Stimulated activated CD8-positive, alpha-beta memory T cell treated with anti-CD3 and anti-CD28 coated beads, Interleukin-7, amount 100 ng/mL, for 48 hours (primary cell): ENCODE measurements around the gene NR1H2.
"Not testable (repeated sequence)": the region's sequence is repeated elsewhere in the genome, so short reads cannot be mapped to it uniquely, and the experiment has no call there.

Source experiments
- DNase-seq, 2 donors: peaks; one replicate each; pipeline ENCODE4 v3.0.0-alpha.2; 2020; ENCODE audit warnings: low read depth in 1 of 2; ENCODE audit errors: extremely low read depth in 1 of 2

Gene NR1H2

GRCh38 chr19:50377517-50377916 is 1.3 kb downstream of the NR1H2 start:
- no peak for DNase-seq

DNA sequence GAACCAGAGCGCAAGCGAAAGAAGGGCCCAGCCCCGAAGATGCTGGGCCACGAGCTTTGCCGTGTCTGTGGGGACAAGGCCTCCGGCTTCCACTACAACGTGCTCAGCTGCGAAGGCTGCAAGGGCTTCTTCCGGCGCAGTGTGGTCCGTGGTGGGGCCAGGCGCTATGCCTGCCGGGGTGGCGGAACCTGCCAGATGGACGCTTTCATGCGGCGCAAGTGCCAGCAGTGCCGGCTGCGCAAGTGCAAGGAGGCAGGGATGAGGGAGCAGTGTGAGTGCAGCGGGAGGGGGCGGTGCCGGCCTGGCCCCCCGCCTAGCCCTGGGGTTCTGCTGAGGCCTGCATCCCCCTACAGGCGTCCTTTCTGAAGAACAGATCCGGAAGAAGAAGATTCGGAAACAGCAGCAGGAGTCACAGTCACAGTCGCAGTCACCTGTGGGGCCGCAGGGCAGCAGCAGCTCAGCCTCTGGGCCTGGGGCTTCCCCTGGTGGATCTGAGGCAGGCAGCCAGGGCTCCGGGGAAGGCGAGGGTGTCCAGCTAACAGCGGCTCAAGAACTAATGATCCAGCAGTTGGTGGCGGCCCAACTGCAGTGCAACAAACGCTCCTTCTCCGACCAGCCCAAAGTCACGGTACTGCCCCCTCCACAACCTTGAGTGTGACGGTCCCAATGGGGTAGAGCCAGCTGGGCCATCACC is 2.1 kb downstream of the NR1H2 start:
- DNase-seq, result no peak

DNA sequence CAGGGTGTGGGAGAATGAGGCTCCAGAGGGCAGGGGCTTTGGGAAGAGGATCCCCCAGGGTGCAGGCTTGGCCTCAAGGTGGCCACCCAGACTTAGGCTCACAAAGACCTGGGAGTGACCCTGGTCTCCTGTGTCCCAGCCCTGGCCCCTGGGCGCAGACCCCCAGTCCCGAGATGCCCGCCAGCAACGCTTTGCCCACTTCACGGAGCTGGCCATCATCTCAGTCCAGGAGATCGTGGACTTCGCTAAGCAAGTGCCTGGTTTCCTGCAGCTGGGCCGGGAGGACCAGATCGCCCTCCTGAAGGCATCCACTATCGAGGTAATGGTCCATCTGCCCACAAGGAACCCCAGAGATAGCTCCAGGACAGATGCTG is 2.6 kb downstream of the NR1H2 start:
- no peak for DNase-seq

DNA sequence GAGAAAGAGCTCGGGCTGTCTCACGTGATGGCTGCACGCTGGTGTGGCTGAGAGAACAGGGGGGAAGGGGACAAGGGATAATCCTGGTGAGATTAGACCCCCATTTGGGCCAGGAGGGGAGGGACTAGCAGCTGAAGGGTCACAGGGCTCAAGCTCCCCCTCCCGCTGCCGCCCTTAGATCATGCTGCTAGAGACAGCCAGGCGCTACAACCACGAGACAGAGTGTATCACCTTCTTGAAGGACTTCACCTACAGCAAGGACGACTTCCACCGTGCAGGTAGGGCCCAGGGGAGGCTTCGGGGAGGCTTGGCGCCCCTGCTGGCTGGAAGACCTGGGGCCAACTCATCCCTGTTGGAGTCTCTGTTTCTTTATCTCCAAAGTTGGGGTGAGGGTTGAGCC is 3.3 kb downstream of the NR1H2 start:
- no peak for DNase-seq

- no peak for DNase-seq
Measured at GRCh38 chr19:50380137-50380536, 3.9 kb downstream of the NR1H2 start.

GRCh38 chr19:50380751-50381151 is 4.5 kb downstream of the NR1H2 start:
- no peak for DNase-seq

DNA sequence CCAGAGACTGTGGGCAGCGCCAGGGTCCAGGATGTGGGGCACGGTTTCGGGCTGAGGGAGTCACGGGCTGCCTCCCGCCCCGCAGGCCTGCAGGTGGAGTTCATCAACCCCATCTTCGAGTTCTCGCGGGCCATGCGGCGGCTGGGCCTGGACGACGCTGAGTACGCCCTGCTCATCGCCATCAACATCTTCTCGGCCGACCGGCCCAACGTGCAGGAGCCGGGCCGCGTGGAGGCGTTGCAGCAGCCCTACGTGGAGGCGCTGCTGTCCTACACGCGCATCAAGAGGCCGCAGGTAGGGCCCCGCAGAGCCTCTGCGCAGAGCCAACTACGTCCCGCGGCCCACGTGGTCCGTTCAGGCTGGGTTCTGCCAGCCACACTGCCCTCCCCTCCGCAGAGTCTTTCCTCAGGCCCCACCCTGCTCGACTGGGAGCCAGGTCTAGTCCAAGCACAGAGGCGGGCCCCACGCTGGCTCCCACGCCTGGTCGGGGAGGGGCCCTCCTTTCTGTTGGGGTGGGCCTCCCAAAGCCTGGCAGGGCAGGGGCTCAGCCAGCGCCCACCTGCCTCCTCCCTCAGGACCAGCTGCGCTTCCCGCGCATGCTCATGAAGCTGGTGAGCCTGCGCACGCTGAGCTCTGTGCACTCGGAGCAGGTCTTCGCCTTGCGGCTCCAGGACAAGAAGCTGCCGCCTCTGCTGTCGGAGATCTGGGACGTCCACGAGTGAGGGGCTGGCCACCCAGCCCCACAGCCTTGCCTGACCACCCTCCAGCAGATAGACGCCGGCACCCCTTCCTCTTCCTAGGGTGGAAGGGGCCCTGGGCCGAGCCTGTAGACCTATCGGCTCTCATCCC is 5.8 kb downstream of the NR1H2 start:
- no peak for DNase-seq

DNA sequence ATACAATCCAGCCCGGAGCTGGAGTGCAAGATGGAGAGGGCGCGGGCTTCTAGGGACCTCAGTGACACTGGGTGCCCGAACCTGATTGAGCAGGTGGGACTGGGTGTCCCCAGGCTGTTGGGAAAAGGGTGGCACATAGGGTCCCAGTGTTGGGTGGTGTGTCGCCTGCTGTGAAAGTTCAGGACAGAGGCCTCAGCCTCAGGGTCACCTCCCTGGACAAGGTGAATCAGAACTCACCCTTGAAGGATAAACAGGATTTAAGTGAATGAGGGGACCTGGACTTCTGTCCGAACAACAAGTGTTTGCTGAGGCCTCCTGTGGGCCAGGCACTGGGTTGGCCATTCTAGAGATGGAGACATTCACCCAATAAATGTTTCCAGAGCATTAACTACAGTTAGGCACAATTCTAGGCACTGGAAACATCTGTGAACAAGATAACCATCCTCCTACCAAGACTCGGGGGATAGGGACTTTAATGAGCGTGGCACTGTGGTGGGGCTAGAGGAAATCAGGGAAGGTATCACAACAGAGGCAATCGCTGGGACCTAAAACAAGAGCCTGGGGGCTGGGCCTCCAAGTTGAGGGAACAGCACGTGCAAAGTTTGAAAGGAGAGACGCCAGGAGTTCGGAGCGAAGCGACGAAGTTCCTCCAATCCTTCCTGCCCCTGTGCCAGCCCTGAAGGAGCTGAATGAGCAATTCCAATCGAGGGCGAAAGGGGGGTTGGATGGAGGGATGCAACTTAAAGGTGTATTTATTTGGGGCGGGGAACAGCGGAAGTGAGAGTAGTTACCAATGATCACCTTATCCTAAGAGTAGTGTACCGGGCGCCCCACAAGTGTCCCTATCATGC is 7.0 kb downstream of the NR1H2 start:
- no peak for DNase-seq

GRCh38 chr19:50383852-50384684 is 7.8 kb downstream of the NR1H2 start, which contains the start of gene POLD1:
TSS of gene POLD1 (plus strand) at chr19:50384347. CDS start at chr19:50398852, 14,505 bp downstream.
- DNase-seq, result peak; percentile 96 to 98

- DNase-seq, result no peak
Measured at GRCh38 chr19:50384685-50385535, 8.7 kb downstream of the NR1H2 start.

- DNase-seq, result no peak
Measured at GRCh38 chr19:50387176-50387867, 11.1 kb downstream of the NR1H2 start.

GRCh38 chr19:50387868-50388245 is 11.6 kb downstream of the NR1H2 start:
- DNase-seq, result no peak

DNA sequence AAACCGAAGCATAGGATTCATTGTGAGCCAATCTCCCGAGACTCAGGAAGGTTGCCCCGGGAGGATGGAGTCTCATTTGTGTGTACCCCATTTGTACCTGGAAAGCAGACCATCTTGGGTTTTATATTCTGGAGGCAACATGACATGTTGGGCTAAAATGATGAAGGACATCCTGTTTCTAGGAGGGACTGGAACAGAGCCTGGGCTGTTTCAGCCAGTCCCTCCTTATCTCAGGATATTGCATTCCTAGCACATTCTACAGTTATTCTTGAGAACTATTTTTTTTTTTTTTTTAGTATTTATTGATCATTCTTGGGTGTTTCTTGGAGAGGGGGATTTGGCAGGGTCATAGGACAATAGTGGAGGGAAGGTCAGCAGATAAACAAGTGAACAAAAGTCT is 14.0 kb downstream of the NR1H2 start:
- DNase-seq, result not testable (repeated sequence)

- not testable (repeated sequence) for DNase-seq
Measured at GRCh38 chr19:50390952-50391351, 14.7 kb downstream of the NR1H2 start.

- DNase-seq, result no peak
Measured at GRCh38 chr19:50392759-50393158, 16.5 kb downstream of the NR1H2 start.

DNA sequence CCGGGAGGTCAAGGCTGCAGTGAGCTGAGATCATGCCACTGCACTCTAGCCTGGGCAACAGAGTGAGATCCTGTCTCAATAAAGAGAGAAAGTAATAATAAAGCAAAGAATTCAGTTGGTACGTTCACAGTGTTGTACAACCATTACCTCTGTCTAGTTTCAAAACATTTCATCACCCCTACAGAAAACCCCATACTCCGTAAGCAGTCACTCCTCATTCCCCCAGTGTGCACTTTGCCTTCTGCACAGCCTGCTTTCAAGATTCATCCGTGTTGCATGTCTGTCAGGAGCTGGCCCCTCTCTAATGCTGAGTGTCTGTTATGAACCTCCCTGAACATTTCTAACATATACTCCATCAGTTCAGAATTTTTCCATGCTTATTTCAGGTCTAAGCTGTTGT is 17.3 kb downstream of the NR1H2 start:
- DNase-seq, result no peak

- DNase-seq, result no peak
Measured at GRCh38 chr19:50394017-50394416, 17.8 kb downstream of the NR1H2 start.

GRCh38 chr19:50398675-50399367 is 22.6 kb downstream of the NR1H2 start:
- no peak for DNase-seq
